Measurements from ENCODE around the gene RETREG1. TPM values are rescaled to one million over a fixed set of nuclear protein-coding genes. Genes with fewer than 3 reads are reported as not detected.

Gene RETREG1
- total RNA-seq, 4 donors from 2014 or later: 0.51 to 12.5 (median 4.5) TPM

- Histone ChIP-seq H3K36me3 (no peaks in the 10 kb centered on the region), H3K27me3 (no peaks in the 10 kb centered on the region), H3K9me3 (no peaks in the 10 kb centered on the region), H3K27ac (no peak overlapping the region), H3K4me1 (no peaks in the 10 kb centered on the region), H3K4me3 (no peak overlapping the region)
- intact Hi-C loops (cut with DNase I; ENCODE audit: low total_unique reads): no loop called here
- TF ChIP-seq POLR2A (IDR thresholded peaks at IDR 0.05): no peak
- TF ChIP-seq CTCF (IDR thresholded peaks at IDR 0.05): no peak
- no peak for DNase-seq
Measured at GRCh38 chr5:16536246-16536645, 80.6 kb downstream of the RETREG1 start.

GRCh38 chr5:16534280-16534679 lies 82.5 kb downstream of the RETREG1 start:
- H3K36me3 ChIP-seq: no peaks in the 10 kb centered on the region
- DNase-seq: no peak
- intact Hi-C loops (cut with DNase I; ENCODE audit: low total_unique reads): no loop called here
- H3K9me3 ChIP-seq: no peaks in the 10 kb centered on the region
- TF ChIP-seq POLR2A (IDR thresholded peaks at IDR 0.05): no peak
- TF ChIP-seq CTCF (IDR thresholded peaks at IDR 0.05): no peak
- no peaks in the 10 kb centered on the region for H3K27me3 ChIP-seq
- no peak overlapping the region for H3K4me3 ChIP-seq
- H3K27ac ChIP-seq: no peak overlapping the region
- no peaks in the 10 kb centered on the region for H3K4me1 ChIP-seq

- no peaks in the 10 kb centered on the region for H3K36me3 ChIP-seq
Measured at GRCh38 chr5:16531063-16531648, 85.6 kb downstream of the RETREG1 start.

GRCh38 chr5:16529306-16529705 lies 87.5 kb downstream of the RETREG1 start:
- no peak overlapping the region for H3K4me3 ChIP-seq
- H3K4me1 ChIP-seq: no peaks in the 10 kb centered on the region
- no peak for TF ChIP-seq CTCF (IDR thresholded peaks at IDR 0.05)
- no peaks in the 10 kb centered on the region for H3K36me3 ChIP-seq
- H3K9me3 ChIP-seq: no peaks in the 10 kb centered on the region
- no peak overlapping the region for H3K27ac ChIP-seq
- intact Hi-C loops (cut with DNase I; ENCODE audit: low total_unique reads): no loop called here
- DNase-seq: no peak
- no peaks in the 10 kb centered on the region for H3K27me3 ChIP-seq

More at GRCh38 chr5:16531063-16531648, 85.6 kb downstream of the RETREG1 start:
- H3K27ac ChIP-seq: no peak overlapping the region
- H3K9me3 ChIP-seq: no peaks in the 10 kb centered on the region
- no peak overlapping the region for H3K4me3 ChIP-seq
- intact Hi-C loops (cut with DNase I; ENCODE audit: low total_unique reads): no loop called here
- TF ChIP-seq CTCF (IDR thresholded peaks at IDR 0.05): no peak
- no peaks in the 10 kb centered on the region for H3K4me1 ChIP-seq
- H3K27me3 ChIP-seq: no peaks in the 10 kb centered on the region
- DNase-seq: no peak

GRCh38 chr5:16528382-16529110 lies 88.3 kb downstream of the RETREG1 start:
- intact Hi-C loops (cut with DNase I; ENCODE audit: low total_unique reads): no loop called here
- no peak overlapping the region for H3K27ac ChIP-seq
- no peaks in the 10 kb centered on the region for H3K4me1 ChIP-seq
- H3K27me3 ChIP-seq: no peaks in the 10 kb centered on the region
- no peaks in the 10 kb centered on the region for H3K9me3 ChIP-seq
- DNase-seq: no peak
- H3K36me3 ChIP-seq: no peaks in the 10 kb centered on the region
- no peak overlapping the region for H3K4me3 ChIP-seq
- TF ChIP-seq CTCF (IDR thresholded peaks at IDR 0.05): no peak
- TF ChIP-seq POLR2A (IDR thresholded peaks at IDR 0.05): no peak
